UCSD-AML1 (cell line): Measurements from ENCODE around the gene PLA2G15.

Source experiments
- DNase-seq: peaks from one replicate; lab custom pipeline; 2025; ENCODE audit not compliant: unreplicated experiment; lab: John Stamatoyannopoulos, UW

The PLA2G15 gene, protein sequence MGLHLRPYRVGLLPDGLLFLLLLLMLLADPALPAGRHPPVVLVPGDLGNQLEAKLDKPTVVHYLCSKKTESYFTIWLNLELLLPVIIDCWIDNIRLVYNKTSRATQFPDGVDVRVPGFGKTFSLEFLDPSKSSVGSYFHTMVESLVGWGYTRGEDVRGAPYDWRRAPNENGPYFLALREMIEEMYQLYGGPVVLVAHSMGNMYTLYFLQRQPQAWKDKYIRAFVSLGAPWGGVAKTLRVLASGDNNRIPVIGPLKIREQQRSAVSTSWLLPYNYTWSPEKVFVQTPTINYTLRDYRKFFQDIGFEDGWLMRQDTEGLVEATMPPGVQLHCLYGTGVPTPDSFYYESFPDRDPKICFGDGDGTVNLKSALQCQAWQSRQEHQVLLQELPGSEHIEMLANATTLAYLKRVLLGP

DNA sequence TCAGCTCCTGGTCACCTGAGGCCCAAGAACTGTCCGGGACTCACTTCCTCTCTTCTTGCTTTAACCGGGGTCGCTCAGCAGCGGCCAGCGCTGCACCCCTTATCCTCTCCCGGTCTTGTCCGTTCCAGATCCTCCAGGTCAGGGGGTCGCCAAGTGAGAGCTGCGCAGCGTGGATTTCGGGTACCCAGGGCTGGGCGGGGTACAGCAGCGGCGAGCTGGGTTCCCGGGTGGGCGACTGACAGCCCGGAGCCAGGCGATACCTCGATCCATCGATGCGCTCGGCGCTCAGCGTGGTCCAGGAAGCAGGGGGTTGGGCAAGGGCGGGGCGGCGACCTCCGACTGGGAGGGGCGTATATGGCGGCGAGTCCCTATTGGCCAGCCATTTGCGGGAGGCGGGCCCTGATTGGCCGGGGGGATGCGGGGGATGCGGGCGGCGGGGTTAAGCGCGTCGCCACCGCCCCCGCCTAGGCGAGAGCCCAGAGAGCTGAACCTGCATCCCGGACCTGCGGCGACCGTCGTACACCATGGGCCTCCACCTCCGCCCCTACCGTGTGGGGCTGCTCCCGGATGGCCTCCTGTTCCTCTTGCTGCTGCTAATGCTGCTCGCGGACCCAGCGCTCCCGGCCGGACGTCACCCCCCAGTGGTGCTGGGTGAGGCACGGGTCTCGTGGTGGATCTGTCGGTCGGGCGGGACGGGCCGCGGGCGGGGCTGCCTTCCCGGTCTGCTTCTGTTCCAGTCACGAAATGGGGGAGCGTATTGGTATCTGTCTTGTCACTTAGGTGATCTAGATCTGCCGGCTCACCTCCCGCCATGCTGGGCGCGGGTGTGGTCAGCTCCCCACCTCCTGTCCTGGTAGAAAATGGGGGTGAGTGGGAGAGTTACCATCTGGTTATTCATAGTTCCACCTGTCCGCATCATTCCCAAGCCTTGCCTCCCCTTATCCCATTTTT is at the start of gene PLA2G15:
PLA2G15 (plus strand) TSS at position 471 of the 951 bp plus-strand sequence; CDS start at position 525, 54 bp downstream.
- DNase-seq, result peak; percentile 93

DNA sequence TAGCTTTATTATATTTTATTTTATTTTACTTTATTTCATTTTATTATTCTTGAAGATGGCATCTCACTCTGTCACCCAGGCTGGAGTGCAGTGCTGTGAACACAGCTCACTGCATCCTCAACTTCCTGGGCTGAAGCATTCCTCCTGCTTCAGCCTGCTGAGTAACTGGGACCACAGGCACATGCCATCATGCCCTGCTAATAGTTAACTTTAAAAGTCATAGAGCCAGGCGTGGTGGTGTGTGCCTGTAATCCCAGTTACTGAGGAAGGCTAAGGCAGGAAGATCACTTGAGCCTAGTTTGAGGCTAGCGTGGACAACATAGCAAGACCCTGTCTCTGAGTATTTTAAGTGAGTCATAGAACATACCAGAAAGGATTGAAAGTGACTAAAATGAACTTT is 47.9 kb upstream of the PLA2G15 start:
- no peak for DNase-seq

DNA sequence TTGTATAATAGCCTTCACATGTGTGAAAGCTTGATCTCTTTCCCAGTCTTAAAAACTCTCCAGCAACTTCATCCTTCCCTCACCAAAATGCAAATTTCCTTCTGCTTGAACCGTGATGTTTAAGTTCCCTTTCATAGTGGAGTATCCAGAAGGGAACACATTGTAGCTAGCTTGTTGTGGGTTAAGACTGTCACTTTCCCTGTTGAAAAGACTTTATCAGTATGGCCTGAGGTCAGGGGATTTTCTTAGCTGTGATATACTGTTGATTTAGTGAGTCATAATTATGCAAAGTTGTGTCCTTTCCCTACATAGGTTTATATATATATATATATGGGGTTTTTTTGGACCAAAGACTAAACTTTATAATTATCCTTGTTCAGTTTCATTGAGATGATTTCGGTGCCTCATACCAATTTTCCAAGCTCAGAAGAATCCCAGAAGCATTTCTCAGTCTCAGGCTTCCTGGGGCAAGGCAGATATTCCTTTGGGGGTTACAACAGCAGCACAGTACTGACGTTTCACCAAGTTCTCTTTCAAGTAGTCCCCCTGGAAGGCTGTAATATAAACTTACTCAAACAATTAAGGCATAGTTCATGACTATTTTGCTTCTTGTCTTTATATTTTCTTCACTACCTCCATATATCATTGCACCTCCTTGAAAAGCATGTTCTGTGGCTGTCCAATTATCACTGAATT is 44.9 kb upstream of the PLA2G15 start:
- DNase-seq, result no peak

DNA sequence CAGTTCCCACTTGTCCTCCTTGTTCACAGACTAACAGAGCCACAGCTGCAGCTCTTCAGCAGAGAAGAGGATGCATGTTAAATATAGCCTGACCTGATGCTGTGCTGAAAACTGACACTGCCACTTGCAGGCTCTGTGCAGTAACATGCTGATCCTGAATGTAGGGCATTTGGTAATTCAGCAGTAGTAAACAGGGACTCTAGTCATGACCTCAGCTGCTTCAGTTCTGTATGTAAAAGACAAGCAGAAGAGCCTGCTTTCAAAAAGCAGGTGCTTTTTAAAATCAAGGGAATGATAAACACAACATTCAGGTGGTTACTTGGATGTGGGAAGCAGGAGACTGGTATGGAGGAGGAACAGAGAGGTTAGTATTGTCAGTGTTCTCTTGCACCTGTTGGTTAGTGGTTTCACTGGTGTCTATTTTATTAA is 43.1 kb upstream of the PLA2G15 start:
- DNase-seq, result no peak

DNA sequence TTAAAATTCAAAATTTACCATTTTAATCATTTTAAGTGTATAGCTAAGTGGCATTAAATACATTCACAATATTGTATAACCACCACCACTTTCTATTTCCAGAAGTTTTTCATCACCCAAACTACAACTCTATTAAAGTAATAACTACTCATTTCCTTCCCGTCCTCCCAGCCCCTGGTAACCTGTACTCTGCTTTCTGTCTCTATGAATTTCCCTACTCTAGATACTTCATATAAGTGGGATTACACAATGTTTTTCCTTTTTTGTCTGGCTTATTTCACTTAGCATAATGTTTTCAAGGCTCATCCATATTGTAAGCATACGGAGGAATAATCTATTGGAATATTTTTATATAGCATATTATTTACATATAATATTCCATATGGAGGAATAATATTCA is 38.9 kb upstream of the PLA2G15 start:
- no peak for DNase-seq

DNA sequence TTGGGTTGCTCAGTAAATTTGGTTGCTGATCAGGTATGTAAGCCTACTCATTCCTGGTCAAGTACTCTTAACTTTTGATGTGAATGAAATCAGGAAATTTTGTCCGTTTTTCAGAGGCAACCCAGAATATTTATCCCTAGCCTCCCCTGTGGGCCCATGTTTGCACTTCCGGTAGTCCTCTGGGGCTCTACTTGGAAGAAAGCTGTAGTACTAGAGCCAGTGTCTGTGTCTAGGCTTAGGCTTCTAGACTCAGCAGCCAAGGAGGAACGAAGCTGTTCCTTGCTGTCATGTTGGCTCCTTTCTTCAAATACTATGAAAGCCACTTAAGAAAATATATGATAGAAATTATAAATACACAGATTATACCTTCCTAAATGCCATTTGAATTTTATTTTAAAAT is 30.4 kb upstream of the PLA2G15 start:
- no peak for DNase-seq

DNA sequence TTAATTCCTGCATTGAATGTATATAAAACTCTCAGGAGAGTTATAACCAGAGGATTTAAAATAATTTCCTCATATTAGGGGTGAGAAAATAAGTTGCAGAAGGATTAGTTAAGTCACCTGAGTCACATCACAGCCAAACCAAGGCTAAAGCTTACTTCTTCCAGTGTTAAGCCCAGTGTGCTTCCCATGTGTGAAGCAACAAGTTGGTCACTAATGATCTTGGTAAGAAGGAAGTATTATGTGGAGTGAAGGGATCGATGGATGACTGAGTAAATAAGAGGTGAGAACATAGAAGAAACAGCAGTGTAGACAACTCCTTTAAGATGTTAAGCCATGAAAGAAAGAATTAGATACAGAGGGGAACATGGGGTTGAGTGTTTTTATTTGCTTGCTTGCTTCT is 29.9 kb upstream of the PLA2G15 start:
- no peak for DNase-seq

DNA sequence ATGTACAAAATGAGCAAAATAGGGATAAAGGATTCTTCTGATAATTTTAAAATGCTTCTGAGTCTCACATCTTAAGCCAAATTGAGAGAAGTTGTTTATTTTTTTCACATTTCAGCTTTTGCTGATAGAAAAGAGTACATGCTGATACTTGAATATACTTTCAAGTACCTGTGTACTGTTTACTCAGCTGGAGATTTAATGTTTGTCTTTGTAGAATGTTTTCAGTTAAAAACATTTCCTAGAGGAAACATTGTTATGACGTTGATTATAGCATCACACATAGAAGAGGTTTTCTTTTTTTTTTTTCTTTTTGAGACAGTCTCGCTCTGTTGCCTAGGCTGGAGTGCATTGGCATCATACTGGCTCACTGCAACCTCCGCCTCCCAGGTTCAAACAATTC is 28.9 kb upstream of the PLA2G15 start:
- no peak for DNase-seq

DNA sequence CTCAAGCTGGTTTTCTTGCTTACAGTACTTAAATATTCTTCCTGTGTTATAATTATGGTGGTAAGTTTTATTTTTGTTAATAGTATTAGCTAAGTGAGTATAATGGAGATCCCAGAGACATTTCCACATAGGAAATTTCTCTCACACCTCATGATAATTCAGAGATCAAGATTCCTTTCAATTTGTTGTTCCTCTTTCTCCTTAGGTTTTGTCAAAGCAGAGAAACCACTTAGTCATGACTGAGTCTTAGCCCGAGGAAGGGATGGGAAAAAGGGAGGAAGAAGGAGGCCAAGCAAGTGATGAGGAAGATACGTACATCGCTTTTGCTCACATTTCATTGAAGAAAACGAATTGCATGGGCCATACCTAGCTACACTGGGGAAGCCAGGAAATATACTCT is 27.7 kb upstream of the PLA2G15 start:
- no peak for DNase-seq

DNA sequence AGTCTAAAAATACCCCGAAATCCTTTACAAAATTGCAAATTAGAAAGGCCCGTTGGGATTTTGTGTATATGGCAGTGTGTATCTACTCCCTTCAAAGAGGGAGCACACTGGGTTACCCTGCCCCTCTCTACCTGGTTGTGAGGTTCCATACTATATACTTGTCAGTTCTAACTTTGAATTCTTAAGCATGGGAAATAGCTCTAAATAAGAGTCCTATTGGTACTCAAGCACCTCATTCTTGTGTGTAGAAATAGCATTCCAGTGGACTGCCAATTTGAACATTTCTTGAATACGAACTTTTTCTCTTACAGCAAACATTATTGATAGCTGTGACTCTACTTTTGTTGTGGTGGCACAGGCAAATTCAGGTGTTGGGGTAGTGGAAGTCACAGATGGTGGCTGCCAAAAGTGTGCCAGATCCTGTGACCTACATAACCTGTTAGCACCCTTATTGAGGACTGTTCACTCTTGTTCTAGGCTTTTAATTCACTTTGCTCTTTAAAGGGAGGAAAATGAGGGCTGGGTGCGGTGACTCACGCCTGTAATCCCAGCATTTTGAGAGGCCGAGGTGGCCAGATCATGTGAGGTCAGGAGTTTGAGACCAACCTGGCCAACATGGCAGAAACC is 25.3 kb upstream of the PLA2G15 start:
- no peak for DNase-seq

DNA sequence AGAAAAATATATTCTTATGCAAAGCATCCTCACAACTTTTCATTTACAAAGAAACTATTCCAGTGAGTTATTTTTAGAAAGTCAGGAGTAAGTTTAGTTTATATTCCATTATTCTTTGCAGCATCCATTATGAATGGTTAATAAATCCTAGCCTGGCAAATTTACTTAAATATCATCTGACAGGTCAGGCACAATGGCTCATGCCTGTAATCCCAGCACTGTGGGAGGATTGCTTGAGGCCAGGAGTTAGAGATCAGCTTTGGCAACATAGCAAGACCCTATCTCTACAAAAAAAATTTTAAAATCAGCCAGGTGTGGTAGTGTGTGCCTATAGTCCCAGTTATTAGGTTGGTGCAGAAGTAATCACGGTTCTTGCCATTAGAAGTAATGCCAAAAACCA is 22.1 kb upstream of the PLA2G15 start:
- DNase-seq, result no peak

DNA sequence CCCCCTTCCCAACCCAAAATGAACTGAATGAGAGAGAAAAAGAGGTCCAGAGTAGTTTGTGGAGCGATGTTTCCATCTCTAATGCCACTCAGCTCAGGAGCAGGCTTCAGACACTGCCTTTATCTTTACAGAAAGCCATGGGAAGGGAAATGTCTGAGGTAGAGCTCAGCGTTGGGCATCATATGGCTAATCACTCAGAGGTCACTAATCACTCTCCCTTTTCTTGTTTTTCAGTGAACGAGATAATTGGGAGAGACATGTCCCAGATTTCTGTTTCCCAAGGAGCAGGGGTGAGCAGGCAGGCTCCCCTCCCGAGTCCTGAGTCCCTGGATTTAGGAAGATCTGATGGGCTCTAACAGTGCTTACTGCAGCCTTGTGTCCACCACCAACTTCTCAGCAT is 19.1 kb upstream of the PLA2G15 start:
- no peak for DNase-seq

DNA sequence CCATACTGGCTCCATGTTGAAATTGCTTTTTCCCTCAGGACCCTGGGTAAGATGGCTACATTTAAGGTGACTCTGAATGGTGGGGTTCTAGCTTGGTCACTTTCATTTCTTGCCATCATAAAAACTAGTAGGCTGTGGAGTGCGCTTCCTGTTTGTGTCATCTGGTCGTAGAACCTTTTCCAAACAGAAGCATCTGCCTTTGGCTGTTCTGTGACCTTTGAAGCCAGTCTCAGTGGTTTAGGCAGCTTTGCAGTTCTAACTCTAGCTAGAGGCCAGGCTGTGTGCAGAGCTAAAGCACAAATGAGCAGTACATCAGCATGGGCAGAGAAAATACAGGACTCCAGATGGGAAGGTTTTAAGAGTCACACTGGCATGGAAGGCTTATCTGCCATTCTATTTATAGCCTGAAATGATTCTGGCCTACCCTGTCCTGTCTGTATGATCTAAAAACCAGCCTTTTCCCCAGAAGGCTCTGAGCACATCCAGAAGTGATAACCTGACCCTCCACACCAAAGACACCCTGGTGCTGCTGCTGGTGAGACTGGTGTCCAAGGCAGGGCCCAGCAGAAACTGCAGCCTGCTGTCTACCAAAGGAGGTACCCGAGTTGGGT is 17.9 kb upstream of the PLA2G15 start:
- no peak for DNase-seq

DNA sequence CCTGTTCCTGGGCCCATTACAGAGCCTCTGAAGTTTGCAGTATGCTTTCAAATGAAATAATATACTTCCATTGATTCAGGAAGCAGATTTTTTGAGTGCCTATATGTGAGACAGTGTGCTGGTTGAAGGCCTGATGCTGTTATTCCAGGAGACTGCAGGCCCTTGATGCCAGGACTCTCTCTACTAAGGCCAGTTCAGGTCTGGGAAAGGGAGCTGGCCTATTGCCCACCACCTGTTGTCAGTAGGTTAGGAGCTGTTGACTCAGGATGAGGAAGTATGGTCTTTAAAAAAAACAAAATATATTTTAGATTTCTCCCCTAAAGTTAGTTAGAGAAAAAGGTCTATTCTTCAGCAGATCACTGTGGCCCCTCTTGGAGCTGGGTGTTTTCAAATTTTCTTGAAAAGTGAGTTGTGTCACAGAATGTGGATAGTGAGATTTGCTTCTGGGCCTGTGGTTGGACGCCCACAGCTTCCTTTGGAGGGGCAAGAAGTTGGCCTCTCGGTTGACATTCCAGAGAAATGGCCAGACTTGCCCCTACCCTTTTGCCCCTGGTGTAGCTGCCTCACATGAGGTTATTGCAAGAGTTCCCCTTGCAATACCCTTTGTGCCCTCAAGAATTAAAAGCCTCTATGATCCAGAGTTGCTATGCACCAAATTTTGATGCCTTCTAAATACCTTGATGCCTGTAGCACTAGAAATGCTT is 17.2 kb upstream of the PLA2G15 start:
- DNase-seq, result no peak

DNA sequence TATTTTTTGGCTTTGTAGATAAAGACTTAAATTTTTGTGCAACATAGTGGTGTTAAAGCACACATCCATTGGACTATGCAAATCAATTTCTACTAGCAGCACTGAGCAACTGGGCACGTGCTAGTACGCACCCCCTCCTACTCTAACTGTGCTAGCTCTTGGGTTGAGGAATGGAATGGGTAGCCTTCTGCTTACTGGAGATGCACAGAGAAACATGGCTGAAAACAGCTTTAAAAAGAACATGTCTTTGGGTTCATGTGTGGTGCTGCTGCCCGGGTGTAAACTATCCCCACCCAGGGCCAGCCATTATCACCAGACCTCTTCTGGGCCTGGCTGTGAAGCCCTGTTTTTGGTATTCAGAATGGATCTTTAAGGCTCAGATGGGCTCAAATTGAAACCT is 16.5 kb upstream of the PLA2G15 start:
- no peak for DNase-seq

DNA sequence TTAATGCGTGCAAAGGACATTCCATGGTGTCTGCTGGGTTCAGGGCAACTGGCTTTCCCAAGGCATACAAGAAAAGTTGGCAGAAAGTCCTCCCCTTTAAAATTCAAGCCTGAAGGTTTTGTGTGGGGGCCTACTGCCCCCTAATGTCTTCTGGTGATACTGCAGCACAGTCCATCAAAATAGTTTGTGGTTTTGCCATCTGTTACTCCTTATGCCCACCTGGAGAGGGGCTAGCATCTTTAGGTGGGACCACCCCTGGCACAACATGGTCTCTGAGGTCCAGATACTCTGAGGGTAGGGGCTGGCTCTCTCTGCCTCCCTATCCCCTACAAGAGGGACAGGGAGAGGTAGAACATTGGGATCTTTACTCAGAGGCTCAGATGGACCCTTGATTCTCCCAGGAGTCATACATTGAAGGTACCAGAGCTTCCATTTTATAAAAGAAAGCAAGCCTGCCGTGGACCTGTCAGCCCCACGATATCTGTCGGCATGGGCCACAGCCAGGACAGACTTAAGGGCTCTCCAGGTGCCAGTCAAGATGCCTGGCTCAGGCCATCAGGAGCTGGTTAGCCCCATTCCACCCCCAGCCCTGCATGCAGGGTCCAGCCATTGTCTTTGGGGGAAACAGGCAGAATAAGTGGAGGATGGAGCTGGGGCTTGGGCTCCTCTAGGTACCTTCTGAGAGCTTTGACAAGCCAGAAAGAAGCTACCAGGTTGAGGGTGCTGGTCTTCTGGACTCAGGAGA is 15.6 kb upstream of the PLA2G15 start:
- peak; percentile 35 for DNase-seq

DNA sequence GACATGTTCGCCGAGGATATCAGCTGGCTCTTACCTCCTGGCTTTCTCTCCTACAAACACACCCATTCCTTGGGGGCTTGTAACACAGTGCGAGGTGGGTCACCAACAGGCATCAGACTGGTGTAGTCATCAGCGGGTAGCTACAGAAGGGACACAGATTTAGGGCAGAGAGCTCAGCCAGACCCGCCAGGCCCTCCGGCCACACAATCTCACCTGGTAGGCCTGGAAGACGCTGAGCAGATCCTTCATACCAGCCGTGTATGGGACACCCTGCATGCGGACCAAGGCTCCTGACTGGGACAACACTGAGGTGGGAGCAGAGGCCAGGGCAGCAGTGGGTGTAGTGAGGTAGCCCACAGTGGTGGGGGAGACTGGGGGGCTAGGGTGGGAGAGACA is 15.0 kb upstream of the PLA2G15 start:
- DNase-seq, result no peak

DNA sequence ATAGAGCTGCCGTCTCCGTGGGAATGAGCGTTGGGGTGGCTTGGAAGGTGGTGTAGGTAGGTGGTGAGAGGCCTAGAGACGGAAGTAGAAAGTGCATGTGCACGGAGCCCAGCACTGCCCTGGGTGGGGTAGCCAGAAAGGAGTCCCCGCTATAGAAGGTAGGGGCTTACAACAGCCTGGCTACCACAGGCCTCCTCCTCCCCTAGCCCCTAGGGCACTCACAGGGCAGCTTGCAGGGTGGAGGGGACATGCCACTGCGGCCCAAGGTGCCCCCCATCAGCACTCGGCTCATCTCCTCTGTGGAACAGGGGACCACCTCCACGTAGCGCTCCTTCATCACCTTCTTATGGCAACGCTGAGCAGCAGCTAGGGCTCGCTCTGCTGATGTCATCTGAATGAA is 14.2 kb upstream of the PLA2G15 start:
- no peak for DNase-seq
